MM.1S (cell line): ENCODE results near the gene PRPF6.
"Not testable (repeated sequence)": the region's sequence is repeated elsewhere in the genome, so short reads cannot be mapped to it uniquely, and the experiment has no call there.

Source experiments
- DNase-seq: peaks from one replicate; pipeline ENCODE4 v3.0.0-alpha.2; 2015
- H2AFZ ChIP-seq: fragments of 300-600 bp; sonication (generic); 2 replicates; pipeline ENCODE4 v1.6.0; 2016; ENCODE audit warnings: antibody characterized with exemption, low read length
- H3F3A ChIP-seq: fragments of 300-600 bp; sonication (generic); 2 replicates; pipeline ENCODE4 v1.6.1; 2016; ENCODE audit warnings: mild to moderate bottlenecking, antibody characterized with exemption, low read length, moderate library complexity, mixed read lengths; ENCODE audit not compliant: insufficient read depth
- H3K27ac ChIP-seq: fragments of 300-600 bp; sonication (generic); 2 replicates; pipeline ENCODE4 v1.5.1; 2016; ENCODE audit warnings: mild to moderate bottlenecking, low read length
- H3K27me3 ChIP-seq: fragments of 300-600 bp; sonication (generic); replicated peaks from 2 replicates; pipeline ENCODE4 v1.6.0; 2016; ENCODE audit warnings: low read length; ENCODE audit not compliant: insufficient read depth
- H3K36me3 ChIP-seq: fragments of 300-600 bp; sonication (generic); replicated peaks from 2 replicates; pipeline ENCODE4 v1.6.1; 2016; ENCODE audit warnings: mild to moderate bottlenecking, low read length, mixed read lengths; ENCODE audit not compliant: insufficient read depth
- H3K4me1 ChIP-seq: fragments of 300-600 bp; sonication (generic); 2 replicates; pipeline ENCODE4 v1.6.1; 2016; ENCODE audit warnings: low read length, mixed read lengths
- H3K4me2 ChIP-seq: fragments of 300-600 bp; sonication (generic); 2 replicates; pipeline ENCODE4 v1.6.0; 2016; ENCODE audit warnings: low read depth, low read length
- H3K4me3 ChIP-seq: fragments of 300-600 bp; sonication (generic); 2 replicates; pipeline ENCODE4 v1.5.1; 2016; ENCODE audit warnings: low read length, mixed read lengths
- H3K79me2 ChIP-seq: fragments of 300-600 bp; sonication (generic); 2 replicates; pipeline ENCODE4 v1.6.1; 2016; ENCODE audit warnings: mixed run types, low read length, mixed read lengths
- H3K9ac ChIP-seq: fragments of 300-600 bp; sonication (generic); 2 replicates; pipeline ENCODE4 v1.6.1; 2016; ENCODE audit warnings: low read length, mixed read lengths
- H3K9me2 ChIP-seq: fragments of 300-600 bp; sonication (generic); replicated peaks from 2 replicates; pipeline ENCODE4 v1.6.1; 2016; ENCODE audit warnings: mild to moderate bottlenecking, low read length, mixed read lengths; ENCODE audit not compliant: insufficient read depth
- H3K9me3 ChIP-seq: fragments of 300-600 bp; sonication (generic); replicated peaks from 2 replicates; pipeline ENCODE4 v1.6.1; 2016; ENCODE audit warnings: mild to moderate bottlenecking, low read length, mixed read lengths; ENCODE audit not compliant: insufficient read depth
- H4K20me1 ChIP-seq: fragments of 300-600 bp; sonication (generic); 2 replicates; pipeline ENCODE4 v1.6.1; 2016; ENCODE audit warnings: mild to moderate bottlenecking, low read length, moderate library complexity, mixed read lengths; ENCODE audit not compliant: insufficient read depth
- CTCF ChIP-seq: fragments of 300-600 bp; sonication (generic); IDR thresholded peaks from 2 replicates; pipeline ENCODE4 v1.5.1; 2016; ENCODE audit warnings: antibody characterized with exemption, low read length, mixed read lengths
- EZH2 ChIP-seq: fragments of 300-600 bp; sonication (generic); optimal IDR thresholded peaks from 2 replicates; pipeline ENCODE3; 2017; ENCODE audit warnings: low read depth, mild to moderate bottlenecking, antibody characterized with exemption, low read length, mixed read lengths
- EZH2phosphoT487 ChIP-seq: fragments of 300-600 bp; sonication (generic); IDR thresholded peaks from 2 replicates; pipeline ENCODE4 v1.6.1; 2018; ENCODE audit warnings: antibody characterized with exemption, low read length

Gene PRPF6

GRCh38 chr20:64009811-64010387 is 29.0 kb downstream of the PRPF6 start:
- Histone ChIP-seq H3K9me2 (no peaks in the 10 kb centered on the region), H3K36me3 (peaks cover 18% of the 10 kb centered on the region), H3K4me2 (no peak overlapping the region), H3K9ac (no peak overlapping the region), H3F3A (no peaks in the 10 kb centered on the region), H3K4me3 (no peak overlapping the region), H3K4me1 (no peaks in the 10 kb centered on the region), H3K79me2 (peaks cover 8% of the 10 kb centered on the region), H3K9me3 (no peaks in the 10 kb centered on the region), H4K20me1 (no peaks in the 10 kb centered on the region), H3K27me3 (no peaks in the 10 kb centered on the region), H3K27ac (no peak overlapping the region), H2AFZ (no peak overlapping the region)
- TF ChIP-seq EZH2phosphoT487 (no peak), CTCF (no peak), EZH2 (no peak)
- DNase-seq = no peak

DNA sequence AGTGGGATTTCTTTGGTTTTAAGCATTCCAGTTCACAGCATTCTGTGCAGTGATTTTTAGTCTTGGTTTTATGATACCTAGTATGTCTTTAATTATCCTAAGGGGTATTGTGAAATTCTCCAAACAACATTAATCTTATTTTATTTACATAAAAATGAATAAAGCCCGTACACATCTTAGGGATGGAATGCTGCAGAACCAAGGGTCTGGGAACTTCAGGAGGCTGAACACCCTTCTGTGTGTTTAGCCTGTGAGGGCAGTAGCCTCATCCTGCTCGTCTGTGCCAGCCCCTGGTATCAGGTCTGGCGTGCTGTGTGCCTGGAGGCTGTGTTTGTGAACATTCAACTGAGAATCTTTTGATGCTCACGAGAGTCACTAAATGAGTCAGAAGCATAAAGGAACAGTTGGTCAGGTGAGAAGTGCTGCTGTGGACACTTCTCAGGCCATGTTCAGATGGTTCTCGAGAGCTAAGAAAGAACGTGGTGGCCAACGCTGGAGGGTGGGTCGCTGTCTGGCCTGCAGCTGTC is 29.8 kb downstream of the PRPF6 start:
- Histone ChIP-seq H3K9ac (no peak overlapping the region), H3K9me2 (no peaks in the 10 kb centered on the region), H3K79me2 (peaks cover 8% of the 10 kb centered on the region), H4K20me1 (no peaks in the 10 kb centered on the region), H3K27me3 (no peaks in the 10 kb centered on the region), H3K4me3 (no peak overlapping the region), H3F3A (no peaks in the 10 kb centered on the region), H3K27ac (no peak overlapping the region), H3K36me3 (peaks cover 18% of the 10 kb centered on the region), H3K4me2 (no peak overlapping the region), H3K9me3 (no peaks in the 10 kb centered on the region), H3K4me1 (no peaks in the 10 kb centered on the region), H2AFZ (no peak overlapping the region)
- TF ChIP-seq EZH2phosphoT487 = no peak
- no peak for TF ChIP-seq CTCF
- TF ChIP-seq EZH2 = no peak
- DNase-seq = no peak

DNA sequence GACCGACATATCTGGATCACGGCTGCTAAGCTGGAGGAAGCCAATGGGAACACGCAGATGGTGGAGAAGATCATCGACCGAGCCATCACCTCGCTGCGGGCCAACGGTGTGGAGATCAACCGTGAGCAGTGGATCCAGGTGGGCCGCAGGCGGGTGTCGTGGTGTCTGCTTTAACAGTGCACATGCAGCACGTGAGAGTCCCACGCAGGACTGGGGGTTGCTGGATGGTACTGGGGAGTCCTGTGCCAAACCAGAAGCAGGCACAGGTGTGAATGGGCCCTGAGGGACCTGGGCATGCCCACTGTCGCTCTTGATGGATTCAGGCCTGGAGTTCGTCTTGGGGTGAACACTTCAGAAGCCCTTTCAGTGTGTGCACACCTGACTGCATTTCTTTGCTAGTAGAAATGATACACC is 30.4 kb downstream of the PRPF6 start:
- Histone ChIP-seq H4K20me1 (no peaks in the 10 kb centered on the region), H3K36me3 (peaks cover 18% of the 10 kb centered on the region), H3F3A (no peaks in the 10 kb centered on the region), H3K27ac (no peak overlapping the region), H3K4me1 (no peaks in the 10 kb centered on the region), H3K9me2 (no peaks in the 10 kb centered on the region), H2AFZ (no peak overlapping the region), H3K9ac (no peak overlapping the region), H3K27me3 (no peaks in the 10 kb centered on the region), H3K79me2 (peaks cover 8% of the 10 kb centered on the region), H3K9me3 (no peaks in the 10 kb centered on the region), H3K4me3 (no peak overlapping the region), H3K4me2 (no peak overlapping the region)
- DNase-seq = no peak
- TF ChIP-seq CTCF (no peak), EZH2phosphoT487 (no peak), EZH2 (no peak)

GRCh38 chr20:64012385-64013154 is 31.6 kb downstream of the PRPF6 start:
- not testable (repeated sequence) for DNase-seq, H2AFZ ChIP-seq, H3F3A ChIP-seq, H3K4me2 ChIP-seq, H4K20me1 ChIP-seq, H3K9me2 ChIP-seq, H3K27ac ChIP-seq, H3K27me3 ChIP-seq, H3K9me3 ChIP-seq, H3K9ac ChIP-seq, H3K4me1 ChIP-seq, H3K79me2 ChIP-seq, H3K4me3 ChIP-seq
- peaks cover 18% of the 10 kb centered on the region for H3K36me3 ChIP-seq
